Nephron (organoid): ENCODE measurements around the gene WASF1.

Experiments
- H3K27ac Mint-ChIP-seq, 3 experiments: 2 replicates each; pipeline ENCODE4 v1.8.0; 2020; ENCODE audit warnings: mixed read lengths in 3 of 3, mild to moderate bottlenecking in 2 of 3, moderate library complexity in 1 of 3
- H3K27me3 Mint-ChIP-seq: 2 replicates; pipeline ENCODE4 v1.8.0; 2021; ENCODE audit warnings: low read depth, mild to moderate bottlenecking, moderate library complexity, mixed read lengths
- H3K36me3 Mint-ChIP-seq: 2 replicates; pipeline ENCODE4 v1.8.0; 2020; ENCODE audit warnings: low read depth, mixed read lengths
- H3K4me1 Mint-ChIP-seq: 2 replicates; pipeline ENCODE4 v1.8.0; 2020; ENCODE audit warnings: mixed read lengths
- H3K4me3 Mint-ChIP-seq, 3 experiments: 2 replicates each; pipeline ENCODE4 v1.8.0; 2020; ENCODE audit warnings: mild to moderate bottlenecking in 3 of 3, mixed read lengths in 3 of 3, moderate library complexity in 2 of 3
- H3K9me3 Mint-ChIP-seq: 2 replicates; pipeline ENCODE4 v1.8.0; 2020; ENCODE audit warnings: mixed read lengths
- CTCF ChIP-seq, 3 experiments: fragments of 200-600 bp; sonication (generic); IDR thresholded peaks; one replicate each; pipeline ENCODE4 v1.5.0; 2021; ENCODE audit warnings: antibody characterized with exemption in 3 of 3; ENCODE audit not compliant: unreplicated experiment in 3 of 3

WASF1 gene

DNA sequence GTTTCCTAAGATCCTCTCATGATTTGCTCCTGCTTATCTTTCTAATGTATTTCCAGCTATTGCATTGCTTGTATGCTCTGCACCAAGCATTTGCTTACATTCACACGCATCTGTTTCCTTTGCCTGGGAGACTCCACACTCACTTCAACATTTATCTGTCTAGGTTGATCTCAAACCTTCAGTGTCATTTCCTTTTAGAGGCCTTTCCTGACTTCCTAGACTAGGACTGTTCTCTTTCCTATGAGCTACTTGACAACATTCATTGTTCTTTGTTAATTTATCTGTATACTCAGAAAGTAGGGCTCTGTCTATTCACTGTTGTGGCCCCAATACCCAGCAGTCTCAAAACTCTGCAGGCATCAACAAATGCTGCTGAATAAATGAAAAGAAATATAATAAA, 84.4 kb downstream of the WASF1 start:
- no peak for TF ChIP-seq CTCF (IDR thresholded peaks at IDR 0.05; ENCODE audit: unreplicated experiment in 3 of 3)
- H3K4me3 Mint-ChIP-seq: no peak overlapping the region
- peaks cover 14% of the 10 kb centered on the region for H3K4me1 Mint-ChIP-seq
- H3K36me3 Mint-ChIP-seq: peaks cover 32% of the 10 kb centered on the region
- H3K27me3 Mint-ChIP-seq: no peaks in the 10 kb centered on the region
- H3K9me3 Mint-ChIP-seq: peaks cover 7% of the 10 kb centered on the region
- no peak overlapping the region for H3K27ac Mint-ChIP-seq

DNA sequence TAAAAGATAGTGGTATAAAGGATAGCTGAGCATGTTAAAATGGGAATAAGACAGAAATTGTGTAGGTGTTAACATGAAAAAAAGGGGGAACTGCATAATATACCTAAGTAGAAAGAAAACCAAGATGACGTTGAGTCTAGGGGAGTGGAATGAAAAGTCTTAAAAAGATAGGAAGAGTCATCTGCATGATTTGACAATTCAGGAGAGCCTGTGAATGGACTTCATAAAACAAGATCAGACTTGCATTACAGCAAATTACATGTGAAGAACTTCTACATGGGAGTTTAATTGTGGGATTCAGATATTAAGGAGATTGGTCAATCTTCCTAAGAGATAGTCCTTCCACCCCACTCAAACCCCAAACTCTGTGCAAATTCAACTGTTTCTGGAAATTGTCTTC, 85.5 kb downstream of the WASF1 start:
- Mint-ChIP-seq H3K4me3 (no peak overlapping the region), H3K4me1 (peaks cover 14% of the 10 kb centered on the region), H3K27me3 (no peaks in the 10 kb centered on the region), H3K9me3 (peaks cover 10% of the 10 kb centered on the region), H3K36me3 (peaks cover 30% of the 10 kb centered on the region), H3K27ac (no peak overlapping the region)
- TF ChIP-seq CTCF (IDR thresholded peaks at IDR 0.05; ENCODE audit: unreplicated experiment in 3 of 3): no peak

GRCh38 chr6:110090876-110091275, 88.6 kb downstream of the WASF1 start:
- peaks cover 26% of the 10 kb centered on the region for H3K36me3 Mint-ChIP-seq
- H3K27me3 Mint-ChIP-seq: no peaks in the 10 kb centered on the region

GRCh38 chr6:110089323-110089722, 90.1 kb downstream of the WASF1 start:
- peaks cover 20% of the 10 kb centered on the region for H3K36me3 Mint-ChIP-seq
- no peak overlapping the region for H3K4me3 Mint-ChIP-seq
- peaks cover 10% of the 10 kb centered on the region for H3K9me3 Mint-ChIP-seq
- no peak for TF ChIP-seq CTCF (IDR thresholded peaks at IDR 0.05; ENCODE audit: unreplicated experiment in 3 of 3)
- no peaks in the 10 kb centered on the region for H3K27me3 Mint-ChIP-seq
- H3K4me1 Mint-ChIP-seq: no peaks in the 10 kb centered on the region
- H3K27ac Mint-ChIP-seq: no peak overlapping the region

More at GRCh38 chr6:110090876-110091275, 88.6 kb downstream of the WASF1 start:
- Mint-ChIP-seq H3K9me3 (peaks cover 10% of the 10 kb centered on the region), H3K4me3 (no peak overlapping the region), H3K27ac (no peak overlapping the region), H3K4me1 (no peaks in the 10 kb centered on the region)
- no peak for TF ChIP-seq CTCF (IDR thresholded peaks at IDR 0.05; ENCODE audit: unreplicated experiment in 3 of 3)

DNA sequence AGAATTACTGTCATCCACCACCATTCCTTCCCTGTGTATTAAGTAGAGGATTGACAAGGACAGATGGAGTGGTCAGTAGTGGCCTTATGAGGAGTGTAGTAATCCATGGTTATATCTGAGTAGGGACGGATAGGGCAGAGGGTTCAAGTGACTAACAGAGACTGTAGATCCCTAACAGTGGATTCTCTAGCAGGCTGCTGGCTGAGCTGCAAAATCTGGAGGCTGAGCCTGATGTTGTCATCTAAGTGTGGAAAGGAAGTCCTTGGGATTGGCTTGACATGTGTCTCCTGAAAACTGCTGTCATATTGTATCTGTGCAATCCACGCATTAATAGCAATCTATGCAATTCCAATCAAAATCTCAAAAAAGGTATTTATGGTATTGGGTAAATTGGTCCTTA, 94.2 kb downstream of the WASF1 start:
- no peaks in the 10 kb centered on the region for H3K27me3 Mint-ChIP-seq
- H3K27ac Mint-ChIP-seq: no peak overlapping the region
- H3K36me3 Mint-ChIP-seq: peaks cover 11% of the 10 kb centered on the region
- H3K4me3 Mint-ChIP-seq: no peak overlapping the region
- H3K9me3 Mint-ChIP-seq: peaks cover 4% of the 10 kb centered on the region
- no peaks in the 10 kb centered on the region for H3K4me1 Mint-ChIP-seq
- TF ChIP-seq CTCF (IDR thresholded peaks at IDR 0.05; ENCODE audit: unreplicated experiment in 3 of 3): no peak

DNA sequence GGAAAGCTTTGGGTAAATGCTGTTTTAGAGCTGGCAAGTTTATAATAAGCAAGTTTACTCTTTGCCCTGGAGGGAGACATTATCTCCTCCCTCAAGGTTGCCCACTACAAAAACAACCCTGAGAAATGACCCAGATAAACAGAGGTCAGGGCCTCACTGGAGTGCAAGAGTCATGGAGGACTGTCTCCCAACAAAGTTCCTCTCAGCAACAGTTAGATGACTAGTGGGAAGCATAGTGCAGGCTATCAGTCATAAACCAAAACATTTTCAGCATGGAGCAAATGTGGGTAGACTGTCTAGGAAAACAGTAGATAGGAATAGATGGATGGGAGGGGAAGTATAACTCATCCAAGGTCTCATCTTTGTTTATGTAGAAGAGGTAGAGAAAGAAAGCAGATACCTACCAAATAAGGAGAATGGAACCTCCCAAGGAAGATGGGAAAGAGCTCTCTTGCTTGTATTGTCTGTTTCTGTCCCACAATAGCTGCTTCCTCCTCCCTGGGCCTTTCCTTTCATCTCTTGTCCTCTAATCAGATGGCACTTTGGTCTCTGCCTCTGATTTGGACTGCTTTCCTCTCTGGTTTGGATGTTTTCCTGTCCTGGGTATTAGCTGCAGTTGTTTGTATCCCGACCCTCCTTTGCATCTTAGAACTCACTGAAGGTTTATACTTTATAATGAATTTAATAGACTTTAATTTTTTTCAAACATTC, 95.4 kb downstream of the WASF1 start:
- no peak overlapping the region for H3K27ac Mint-ChIP-seq
- H3K36me3 Mint-ChIP-seq: peaks cover 5% of the 10 kb centered on the region
- H3K4me1 Mint-ChIP-seq: no peaks in the 10 kb centered on the region
- TF ChIP-seq CTCF (IDR thresholded peaks at IDR 0.05; ENCODE audit: unreplicated experiment in 3 of 3): no peak
- H3K27me3 Mint-ChIP-seq: no peaks in the 10 kb centered on the region
- peaks cover under 1% of the 10 kb centered on the region for H3K9me3 Mint-ChIP-seq
- H3K4me3 Mint-ChIP-seq: no peak overlapping the region
